GM18505 (cell line): ENCODE data around the gene CASP10.
A peak's percentile ranks its signal among the peaks of the same experiment; 100 is the strongest.
"Not testable (repeated sequence)": the region's sequence is repeated elsewhere in the genome, so short reads cannot be mapped to it uniquely, and the experiment has no call there.

Experiments
- ATAC-seq: cut with Tn5 transposase; IDR thresholded peaks from one replicate; pipeline ENCODE4 v1.9.1; 2021; ENCODE audit not compliant: unreplicated experiment
- POLR2A ChIP-seq: IDR thresholded peaks from 4 replicates; pipeline ENCODE4 v1.6.1; 2011; ENCODE audit warnings: borderline replicate concordance; ENCODE audit not compliant: insufficient read depth, insufficient read length; ENCODE audit errors: extremely low read depth

The CASP10 gene

DNA sequence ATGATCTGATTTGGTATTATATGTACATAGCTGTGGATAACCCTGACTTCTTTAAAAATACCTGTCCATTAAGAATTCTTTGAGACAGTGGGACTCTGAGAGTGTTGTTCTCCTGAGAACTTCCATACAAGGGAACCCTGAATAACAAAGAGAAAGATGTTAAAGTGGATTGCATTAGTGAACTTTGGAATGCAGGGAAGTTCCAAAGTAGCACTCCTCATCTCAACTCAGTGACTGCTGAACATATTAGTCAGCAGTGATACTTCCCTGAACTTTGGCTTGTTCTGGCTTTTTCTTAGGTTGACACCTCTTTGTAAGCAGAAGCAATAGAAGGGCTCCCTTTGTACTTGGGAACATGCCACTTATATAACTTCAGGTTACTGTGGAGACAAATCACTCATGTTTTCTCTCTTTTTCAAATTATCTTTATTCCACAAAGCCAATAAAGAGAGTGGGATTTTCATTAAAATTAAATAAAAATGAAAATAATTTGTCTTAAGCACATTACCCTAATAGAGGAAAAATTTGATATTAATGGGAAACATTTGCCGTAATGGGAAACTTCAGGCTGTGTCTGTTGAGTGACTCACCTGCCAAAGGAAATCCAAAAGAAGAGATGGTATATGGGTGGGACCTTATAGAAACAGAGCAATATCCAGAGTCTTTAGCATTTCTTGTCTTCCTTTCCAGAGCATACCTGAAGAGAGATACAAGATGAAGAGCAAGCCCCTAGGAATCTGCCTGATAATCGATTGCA lies 33.7 kb upstream of the CASP10 start:
- no peak for ATAC-seq
- TF ChIP-seq POLR2A = no peak

DNA sequence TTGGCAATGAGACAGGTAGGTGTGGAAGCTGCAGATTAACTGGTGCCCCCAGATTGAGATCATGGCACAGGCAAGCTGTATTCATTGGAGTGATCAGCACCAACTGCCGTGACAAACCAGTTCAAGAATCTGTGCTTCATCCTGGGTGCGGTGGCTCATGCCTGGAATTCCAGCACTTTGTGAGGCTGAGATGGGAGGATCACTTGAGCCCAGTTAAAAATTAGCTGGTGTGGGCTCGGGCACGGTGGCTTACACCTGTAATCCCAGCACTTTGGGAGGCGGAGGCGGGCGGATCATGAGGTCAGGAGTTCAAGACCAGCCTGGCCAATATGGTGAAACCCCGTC lies 33.1 kb upstream of the CASP10 start:
- ATAC-seq = not testable (repeated sequence)

DNA sequence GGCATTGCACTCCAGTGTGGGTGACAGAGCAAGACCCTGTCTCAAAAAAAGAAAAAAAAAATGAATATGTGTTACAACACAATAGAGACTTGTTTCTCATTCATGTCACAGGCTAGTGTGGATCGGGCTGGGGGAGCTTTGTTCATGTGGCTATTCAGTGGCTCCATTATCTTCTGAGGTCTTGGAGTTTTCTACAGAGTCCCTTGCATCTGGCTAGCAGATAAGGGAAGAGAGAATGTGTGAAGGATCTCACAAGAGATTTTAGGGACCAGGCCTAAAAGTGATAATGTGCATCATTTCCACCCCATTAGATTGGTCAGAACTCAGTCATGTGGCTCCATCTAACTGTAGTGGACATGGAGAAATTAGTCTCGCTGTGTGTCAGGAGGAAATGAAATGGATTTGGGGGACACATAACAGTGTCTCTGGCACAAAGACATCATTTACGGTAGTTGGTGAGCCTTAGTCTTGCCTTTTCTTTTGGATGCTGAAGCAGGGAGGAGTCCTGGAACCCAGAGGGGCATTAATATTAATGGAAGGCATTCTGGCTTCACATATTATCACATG lies 32.4 kb upstream of the CASP10 start:
- TF ChIP-seq POLR2A = no peak
- no peak for ATAC-seq

DNA sequence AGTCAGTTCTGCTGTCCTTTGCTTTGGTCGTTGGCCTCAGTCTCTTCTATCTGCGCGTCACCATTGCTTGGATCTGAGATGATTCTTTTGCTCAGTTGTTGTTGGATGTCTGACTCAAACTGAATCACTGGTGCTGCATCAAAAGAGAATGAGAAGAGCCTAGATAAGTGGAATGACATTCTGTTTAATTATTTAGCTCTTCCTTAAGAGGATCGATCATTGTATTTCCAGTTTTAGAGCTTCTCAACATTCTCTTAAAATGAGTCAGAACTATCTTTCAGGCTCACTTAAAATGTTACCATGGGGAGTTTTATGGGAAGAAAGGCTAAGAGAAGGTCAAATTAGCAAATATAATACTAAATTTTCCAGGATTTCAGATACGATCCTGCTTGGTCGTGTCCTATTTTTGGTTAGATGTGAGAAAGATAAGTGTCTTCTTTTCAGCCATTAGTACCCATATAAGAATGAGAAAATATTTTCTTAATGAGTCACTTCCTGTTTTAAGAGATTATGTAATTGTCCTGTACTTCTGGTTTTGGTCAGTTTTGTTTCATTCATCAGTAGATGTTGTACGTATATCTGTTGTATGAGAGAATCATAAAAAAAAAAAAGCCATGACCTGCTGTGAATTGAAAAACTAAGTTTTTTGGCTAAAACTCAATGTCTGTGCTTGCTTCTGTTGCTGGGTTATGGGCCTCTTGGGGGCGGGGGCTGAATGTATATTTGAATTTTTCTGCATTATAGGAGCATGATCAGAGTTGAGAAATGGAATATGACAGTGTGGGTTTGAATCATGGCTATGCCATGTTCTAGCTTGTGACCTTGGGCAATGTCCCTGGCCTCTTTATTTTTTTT lies 31.6 kb upstream of the CASP10 start:
- no peak for TF ChIP-seq POLR2A
- ATAC-seq = peak; percentile 71

DNA sequence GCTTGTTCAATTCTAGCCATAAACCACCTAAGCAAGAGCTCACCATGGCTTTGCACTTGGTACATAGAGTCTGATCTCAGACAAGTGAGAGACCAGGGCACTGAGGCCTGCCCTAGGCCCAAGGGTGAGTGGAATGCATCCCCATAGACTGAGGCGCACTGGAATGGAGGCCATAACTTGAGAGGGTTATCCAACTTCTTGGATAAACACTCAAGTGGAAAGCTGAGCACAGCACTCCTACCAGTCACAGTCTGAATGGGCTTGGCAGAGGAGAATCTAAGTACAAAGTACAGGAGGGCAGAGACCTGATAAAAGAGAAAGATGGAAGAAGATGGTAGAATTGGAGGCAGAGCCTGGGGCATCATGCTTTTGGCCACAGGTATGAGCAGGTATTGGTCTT lies 30.4 kb upstream of the CASP10 start:
- no peak for TF ChIP-seq POLR2A
- ATAC-seq = no peak

DNA sequence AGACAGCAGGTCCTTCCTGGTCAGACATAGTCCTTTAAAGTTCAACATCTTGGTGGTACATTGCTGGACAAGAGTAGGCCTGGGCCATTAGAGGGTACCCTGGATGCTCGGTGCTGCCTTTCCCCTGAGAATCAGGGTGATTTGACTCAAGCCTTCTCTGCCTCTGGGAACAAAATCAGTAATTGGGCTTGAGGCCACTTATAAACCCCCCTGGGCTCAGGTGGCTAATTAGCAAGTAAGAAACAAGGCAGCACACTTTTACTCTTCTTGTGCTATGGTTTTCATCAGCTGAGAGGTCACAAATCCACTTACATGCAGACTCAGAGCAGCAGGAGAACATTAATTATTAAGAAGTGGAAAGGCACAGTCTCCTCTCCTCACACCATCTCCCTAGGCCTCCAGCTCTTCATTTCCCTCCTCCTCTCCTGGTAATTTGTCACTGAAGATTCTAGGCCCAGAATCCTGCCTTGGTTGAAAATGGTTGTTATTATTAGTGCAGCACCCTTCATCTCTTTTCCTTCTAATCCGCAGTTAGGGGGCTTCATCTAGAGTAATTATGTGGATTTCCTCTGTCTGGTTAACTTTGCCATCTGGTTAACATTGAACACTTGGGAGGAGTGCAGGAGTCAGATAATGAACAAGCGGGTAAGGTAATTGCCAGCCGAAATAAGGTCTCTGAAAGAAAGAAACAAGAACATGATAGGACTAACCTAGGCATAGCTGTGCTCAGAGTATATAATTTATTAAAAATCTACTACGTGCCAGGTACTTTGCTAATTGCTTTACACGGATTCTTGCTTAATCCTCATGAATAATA lies 29.7 kb upstream of the CASP10 start:
- no peak for ATAC-seq
- no peak for TF ChIP-seq POLR2A

DNA sequence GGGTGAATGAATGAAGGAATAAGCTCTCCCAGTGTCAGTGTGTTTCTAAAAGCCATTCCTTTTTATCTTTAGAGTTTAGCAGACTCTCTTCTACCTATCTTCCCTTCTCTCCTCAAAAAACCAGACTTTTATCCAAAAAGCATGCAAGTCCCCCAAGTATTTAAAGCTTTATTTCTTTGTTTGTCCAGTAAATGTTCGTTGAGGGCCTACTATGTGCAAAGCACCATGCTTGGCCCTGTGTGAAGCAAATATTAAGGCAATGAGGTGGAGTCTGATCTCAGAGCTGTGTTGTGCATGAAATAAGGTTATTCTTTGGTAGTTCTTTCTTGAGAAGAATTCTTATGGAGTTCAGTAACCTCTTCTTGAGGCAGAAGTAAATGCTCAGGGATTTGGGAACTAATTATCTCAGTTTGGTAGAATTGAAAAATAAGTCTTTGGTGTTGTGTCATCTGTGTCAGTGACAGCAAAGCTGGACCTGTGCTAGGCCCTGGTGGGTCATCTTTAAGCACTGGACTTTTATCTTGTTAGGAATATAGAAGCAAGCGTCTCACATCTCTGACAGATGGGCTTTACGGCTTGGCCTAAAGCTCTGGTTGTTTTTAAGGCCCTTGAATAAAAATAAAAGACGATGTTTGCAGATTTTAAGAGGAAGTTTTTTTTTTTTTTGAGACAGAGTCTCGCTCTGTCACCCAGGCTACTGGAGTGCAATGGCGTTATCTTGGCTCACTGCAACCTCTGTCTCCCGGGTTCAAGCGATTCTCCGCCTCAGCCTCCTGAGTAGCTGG lies 28.1 kb upstream of the CASP10 start:
- ATAC-seq = no peak
- TF ChIP-seq POLR2A = no peak

DNA sequence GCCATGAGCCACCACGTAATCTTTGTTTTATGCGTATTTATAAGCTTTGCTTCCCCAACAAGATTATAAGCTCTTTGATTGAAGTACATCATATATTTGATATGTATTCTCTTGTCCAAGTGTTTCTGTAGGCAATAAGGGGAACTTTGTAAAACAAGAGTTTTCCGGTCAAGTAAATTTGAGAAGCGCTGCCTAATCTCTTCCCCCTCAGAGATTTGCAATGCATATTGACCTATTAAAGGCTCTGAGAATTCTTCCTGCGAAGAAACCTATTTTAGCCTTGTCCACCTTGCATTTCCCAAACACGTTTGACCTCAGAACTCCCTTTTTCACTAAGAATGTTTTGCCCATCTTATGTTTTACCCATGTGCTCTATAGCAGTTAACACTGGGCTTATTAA lies 26.9 kb upstream of the CASP10 start:
- ATAC-seq = no peak
- TF ChIP-seq POLR2A = no peak

DNA sequence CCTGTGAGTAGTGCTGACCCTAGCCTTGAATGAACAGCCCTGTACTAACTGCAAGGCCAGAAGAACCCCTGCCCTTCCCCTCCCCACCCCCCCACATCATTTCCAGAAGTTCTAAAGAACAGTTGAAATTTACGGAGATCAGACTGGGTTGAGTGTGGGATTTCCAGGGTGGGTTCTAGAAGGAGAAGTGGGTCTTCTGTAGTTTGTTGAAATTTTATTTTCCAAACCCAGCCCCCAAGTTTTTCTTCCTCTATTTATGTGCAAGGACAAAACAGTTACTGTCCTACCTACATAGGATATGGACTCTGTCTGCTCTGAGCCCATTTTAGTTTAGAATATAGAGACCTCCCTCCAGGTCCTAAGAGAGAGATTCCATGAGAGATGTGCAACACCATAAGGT lies 26.3 kb upstream of the CASP10 start:
- TF ChIP-seq POLR2A = no peak

DNA sequence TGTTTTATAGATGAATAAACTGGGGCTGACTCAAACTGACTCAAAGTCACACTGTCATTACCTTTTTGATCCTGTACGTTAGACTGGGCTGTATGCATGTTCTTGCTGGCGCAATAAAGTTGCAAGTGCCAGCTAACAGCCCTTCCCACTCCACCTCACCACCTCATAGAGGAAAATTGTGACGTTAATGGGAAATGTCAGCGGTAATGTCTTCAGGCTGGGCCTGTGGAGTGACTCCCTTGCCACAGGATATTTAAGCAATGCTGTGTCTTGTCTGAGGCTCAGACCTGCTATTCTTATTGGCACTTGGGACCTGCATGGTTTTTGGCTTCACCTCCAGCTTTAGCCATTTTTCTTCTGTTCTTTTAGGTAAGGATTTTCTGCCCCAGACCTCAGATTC lies 25.2 kb upstream of the CASP10 start:
- no peak for TF ChIP-seq POLR2A
- ATAC-seq = peak; percentile 31

More for the DNA sequence above, 26.3 kb upstream of the CASP10 start:
- no peak for ATAC-seq

DNA sequence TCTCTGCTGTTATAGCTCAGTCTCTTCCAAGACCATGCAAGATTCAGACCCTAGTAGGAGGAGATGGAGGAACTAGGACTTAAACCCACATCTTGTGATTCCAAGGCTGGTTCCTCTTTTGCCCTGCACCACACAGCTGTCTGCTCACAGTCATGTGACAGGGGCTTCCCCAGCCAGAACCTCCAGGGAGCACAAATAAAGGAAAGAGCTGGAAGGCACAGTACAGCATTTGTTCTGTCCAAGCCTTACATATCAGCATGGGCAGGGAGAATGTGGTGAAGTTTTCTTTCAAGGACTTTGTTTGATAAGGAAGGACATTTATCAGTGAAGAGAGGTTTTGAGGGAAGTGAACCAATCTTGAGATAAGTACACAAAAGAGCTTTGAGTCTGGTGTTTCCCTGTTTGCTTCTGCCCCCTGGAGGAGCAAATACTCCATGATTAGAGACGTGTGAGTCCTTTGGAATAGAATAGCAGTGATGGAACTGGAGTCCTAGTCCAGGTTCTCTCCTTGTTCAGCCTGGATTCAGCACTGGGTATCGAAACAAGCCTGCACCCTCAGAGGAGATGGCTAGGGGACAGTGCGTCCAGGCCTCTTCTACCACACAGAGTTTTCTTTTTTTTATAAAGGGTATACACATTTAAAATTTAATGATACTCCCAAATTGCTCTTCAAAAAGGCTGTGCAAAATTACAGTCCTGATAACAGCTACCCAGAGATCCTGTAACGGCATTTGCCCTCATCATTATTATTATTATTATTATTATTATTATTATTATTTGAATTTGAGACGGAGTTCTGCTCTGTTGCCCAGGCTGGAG lies 24.6 kb upstream of the CASP10 start:
- TF ChIP-seq POLR2A = no peak
- ATAC-seq = peak; percentile 91

DNA sequence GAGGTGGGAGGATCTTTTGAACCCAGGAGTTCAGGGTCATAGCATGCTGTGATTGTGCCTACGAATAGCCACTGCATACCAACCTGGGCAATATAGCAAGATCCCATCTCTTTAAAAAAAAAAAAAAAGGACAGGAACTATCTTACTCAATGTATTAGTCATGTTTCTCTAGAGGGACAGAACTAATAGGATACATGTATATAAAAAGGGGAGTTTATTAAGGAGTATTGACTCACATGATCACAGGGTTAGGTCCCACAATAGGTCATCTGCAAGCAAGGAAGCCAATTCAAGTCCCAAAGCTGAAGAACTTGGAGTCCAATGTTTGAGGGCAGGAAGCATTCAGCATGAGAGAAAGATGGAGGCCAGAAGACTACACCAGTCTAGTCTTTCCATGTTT lies 18.8 kb upstream of the CASP10 start:
- TF ChIP-seq POLR2A = no peak
- no peak for ATAC-seq
